HEK293T (cell line): ENCODE results near the gene CENPB.
A peak's percentile ranks its signal among the peaks of the same experiment; 100 is the strongest.

Experiments
- CTCF ChIA-PET: fragments of 350-600 bp; formaldehyde crosslinking; extraction: SDS; loops from one replicate; lab custom pipeline; 2021; ENCODE audit warnings: antibody characterized with exemption, inconsistent platforms; lab: Yijun Ruan, JAX
- POLR2A ChIA-PET: fragments of 350-600 bp; formaldehyde crosslinking; extraction: SDS; loops from one replicate; lab custom pipeline; 2020; ENCODE audit warnings: antibody characterized with exemption, inconsistent platforms; lab: Yijun Ruan, JAX
- DNase-seq: peaks from one replicate; pipeline ENCODE4 v3.0.0; 2012; ENCODE audit warnings: mixed read lengths; ENCODE audit errors: extremely low spot score
- ARNT ChIP-seq: fragments of 450-650 bp; IDR thresholded peaks from 2 replicates; pipeline ENCODE4 v1.6.1; 2017; ENCODE audit warnings: mild to moderate bottlenecking
- BHLHE40 ChIP-seq: fragments of 450-650 bp; IDR thresholded peaks from 2 replicates; pipeline ENCODE4 v1.6.1; 2016; ENCODE audit warnings: mild to moderate bottlenecking, moderate library complexity, borderline replicate concordance
- CTBP1 ChIP-seq: fragments of 450-650 bp; IDR thresholded peaks from 2 replicates; pipeline ENCODE4 v1.6.1; 2016; ENCODE audit warnings: borderline replicate concordance
- ELF4 ChIP-seq: fragments of 450-650 bp; IDR thresholded peaks from 2 replicates; pipeline ENCODE4 v1.6.1; 2017; ENCODE audit warnings: antibody characterized with exemption
- FOXA1 ChIP-seq: fragments of 450-650 bp; IDR thresholded peaks from 2 replicates; pipeline ENCODE4 v1.6.1; 2016; ENCODE audit warnings: mild to moderate bottlenecking
- FOXK2 ChIP-seq: fragments of 450-650 bp; IDR thresholded peaks from 2 replicates; pipeline ENCODE4 v1.6.1; 2016; ENCODE audit warnings: mild to moderate bottlenecking
- FOXM1 ChIP-seq: fragments of 450-650 bp; IDR thresholded peaks from 2 replicates; pipeline ENCODE4 v1.6.1; 2017; ENCODE audit warnings: mild to moderate bottlenecking, borderline replicate concordance
- HDGF ChIP-seq: fragments of 450-650 bp; IDR thresholded peaks from 2 replicates; pipeline ENCODE4 v1.6.1; 2017; ENCODE audit warnings: antibody characterized with exemption, borderline replicate concordance
- L3MBTL2 ChIP-seq: fragments of 450-650 bp; conservative IDR thresholded peaks from 2 replicates; pipeline ENCODE4 v1.6.1; 2016; ENCODE audit warnings: mild to moderate bottlenecking
- LEF1 ChIP-seq: fragments of 450-650 bp; IDR thresholded peaks from 2 replicates; pipeline ENCODE4 v1.6.1; 2017; ENCODE audit warnings: mild to moderate bottlenecking, borderline replicate concordance
- NFRKB ChIP-seq: fragments of 450-650 bp; IDR thresholded peaks from 2 replicates; pipeline ENCODE4 v1.6.1; 2016; ENCODE audit warnings: mild to moderate bottlenecking, moderate library complexity
- PKNOX1 ChIP-seq: fragments of 450-650 bp; IDR thresholded peaks from 2 replicates; pipeline ENCODE4 v1.6.1; 2016
- SP1 ChIP-seq: fragments of 450-650 bp; IDR thresholded peaks from 2 replicates; pipeline ENCODE4 v1.6.1; 2017
- SUZ12 ChIP-seq: fragments of 450-650 bp; IDR thresholded peaks from 2 replicates; pipeline ENCODE4 v1.6.1; 2016; ENCODE audit warnings: mild to moderate bottlenecking
- TARDBP ChIP-seq: fragments of 450-650 bp; IDR thresholded peaks from 2 replicates; pipeline ENCODE4 v1.6.1; 2016
- ZNF384 ChIP-seq: fragments of 450-650 bp; IDR thresholded peaks from 2 replicates; pipeline ENCODE4 v1.6.1; 2016

CENPB gene

DNA sequence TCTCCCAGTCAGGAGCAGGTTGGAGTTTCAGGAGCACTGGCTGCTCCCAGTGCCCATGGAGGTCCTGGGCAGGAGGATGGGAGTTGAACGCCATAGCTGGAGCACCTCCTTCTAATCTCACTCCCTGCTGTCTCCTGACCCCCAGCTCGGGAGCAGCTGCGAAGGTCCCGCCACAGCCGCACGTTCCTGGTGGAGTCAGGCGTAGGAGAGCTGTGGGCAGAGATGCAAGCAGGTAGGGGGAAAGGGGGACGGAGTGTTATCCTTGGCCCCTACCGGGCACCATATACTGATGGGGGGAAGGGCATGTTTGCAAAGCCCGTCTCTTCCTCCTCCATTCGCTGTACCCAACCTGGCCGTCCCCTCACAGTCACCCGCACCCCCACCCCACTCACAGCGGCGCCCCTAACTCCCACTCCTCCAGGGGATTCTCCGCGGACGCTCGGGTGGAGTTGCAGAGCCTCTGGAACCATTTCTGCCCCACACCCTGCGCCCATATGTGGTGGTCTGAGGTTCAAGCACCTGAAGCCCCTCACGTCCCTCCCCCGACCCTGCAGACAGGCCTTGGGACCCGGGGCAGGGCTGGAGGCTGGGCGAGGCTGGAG lies 37.4 kb downstream of the CENPB start:
- CTCF ChIA-PET = interaction anchor here (1.8 kb wide), 1 partner anchor 19 kb away, joined by 6 read pairs; the partner anchor contains the start of gene ADISSP
- TF ChIP-seq ARNT (no peak), LEF1 (no peak), BHLHE40 (no peak), L3MBTL2 (no peak)
- DNase-seq = no peak
- POLR2A ChIA-PET = no interaction called here

GRCh38 chr20:3748073-3748472 lies 38.5 kb downstream of the CENPB start:
- POLR2A ChIA-PET = interaction anchor here (1.1 to 4.5 kb wide), 2 partner anchors 19 to 21 kb away, joined by 4 to 41 read pairs; partner anchors contain the start of gene ADISSP
- CTCF ChIA-PET = interaction anchor here (1.0 to 1.8 kb wide), 3 partner anchors 20 to 71 kb away, joined by 3 to 6 read pairs (median 5); partner anchors contain the start of gene ADISSP
- no peak for TF ChIP-seq SUZ12
- TF ChIP-seq PKNOX1 = no peak
- TF ChIP-seq ELF4 = no peak
- TF ChIP-seq NFRKB = no peak
- TF ChIP-seq FOXA1 = no peak
- no peak for TF ChIP-seq TARDBP
- no peak for TF ChIP-seq ZNF384
- no peak for TF ChIP-seq ARNT
- TF ChIP-seq HDGF = no peak
- no peak for TF ChIP-seq CTBP1
- TF ChIP-seq BHLHE40 = no peak
- no peak for TF ChIP-seq FOXK2
- no peak for TF ChIP-seq SP1
- no peak for TF ChIP-seq L3MBTL2
- TF ChIP-seq FOXM1 = no peak
- no peak for DNase-seq

GRCh38 chr20:3747471-3747870 lies 39.1 kb downstream of the CENPB start:
- TF ChIP-seq ZNF384 (no peak), BHLHE40 (no peak), FOXA1 (no peak), ELF4 (no peak), PKNOX1 (no peak), SUZ12 (no peak), L3MBTL2 (no peak), ARNT (no peak), FOXK2 (no peak), SP1 (no peak)
- CTCF ChIA-PET = interaction anchor here (1.0 to 1.8 kb wide), 3 partner anchors 21 to 71 kb away, joined by 3 to 6 read pairs (median 5); partner anchors contain the start of gene ADISSP
- DNase-seq = no peak
- POLR2A ChIA-PET = interaction anchor here (1.1 to 4.5 kb wide), 2 partner anchors 20 kb away, joined by 4 to 41 read pairs; partner anchors contain the start of gene ADISSP

GRCh38 chr20:3745686-3746173 lies 40.8 kb downstream of the CENPB start:
- CTCF ChIA-PET = interaction anchor here (1.1 kb wide), 2 partner anchors 18 to 35 kb away, joined by 3 read pairs; no protein-coding TSS in a partner anchor
- POLR2A ChIA-PET = interaction anchor here (0.7 to 4.5 kb wide), 4 partner anchors 18 to 41 kb away, joined by 3 to 41 read pairs (median 5); partner anchors contain the start of genes ADISSP and CENPB
- TF ChIP-seq ELF4 (no peak), SP1 (no peak), SUZ12 (no peak), TARDBP (no peak), FOXK2 (no peak), PKNOX1 (no peak), CTBP1 (no peak), FOXA1 (no peak), ARNT (no peak)
- no peak for DNase-seq

DNA sequence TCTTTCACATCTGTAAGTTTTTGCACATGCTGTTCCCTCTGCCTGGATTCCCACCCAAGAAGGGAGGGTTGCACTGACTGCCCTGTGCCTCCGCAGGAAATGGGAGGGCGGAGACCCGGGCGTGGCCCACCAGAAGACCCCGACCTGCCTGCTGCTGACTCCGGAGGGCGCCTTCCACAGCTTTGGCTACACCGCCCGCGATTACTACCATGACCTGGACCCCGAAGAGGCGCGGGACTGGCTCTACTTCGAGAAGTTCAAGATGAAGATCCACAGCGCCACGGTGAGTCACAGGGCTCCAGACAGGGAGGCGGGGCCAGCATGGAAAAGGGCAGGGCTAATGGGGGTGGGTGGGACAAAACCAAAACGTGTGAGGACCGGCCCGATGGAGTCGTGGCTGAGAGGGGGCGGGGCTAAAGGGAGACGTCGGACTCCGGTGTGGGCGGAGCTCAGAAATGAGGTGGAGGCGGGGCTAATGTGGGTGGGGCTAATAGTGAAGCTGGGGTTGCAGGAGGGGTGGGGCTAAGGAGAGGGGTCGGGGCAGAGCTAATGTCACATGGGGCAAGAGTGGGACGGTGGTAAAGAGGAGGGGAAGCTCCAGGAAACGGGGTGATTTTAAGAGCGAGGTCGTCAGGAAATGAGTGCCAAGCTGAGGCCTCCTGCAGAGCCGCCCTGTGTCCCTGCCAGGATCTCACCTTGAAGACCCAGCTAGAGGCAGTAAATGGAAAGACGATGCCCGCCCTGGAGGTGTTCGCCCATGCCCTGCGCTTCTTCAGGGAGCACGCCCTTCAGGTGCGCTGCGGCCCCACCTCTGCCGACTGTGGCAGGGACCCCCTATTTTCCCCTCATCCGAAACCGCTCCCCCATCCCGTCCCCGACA lies 41.5 kb downstream of the CENPB start:
- ChIA-PET POLR2A (interaction anchor here (0.7 to 4.5 kb wide), 4 partner anchors 18 to 41 kb away, joined by 3 to 41 read pairs (median 5); partner anchors contain the start of genes ADISSP and CENPB), CTCF (interaction anchor here (1.1 kb wide), 3 partner anchors 10 to 34 kb away, joined by 3 to 5 read pairs (median 3); no protein-coding TSS in a partner anchor)
- TF ChIP-seq L3MBTL2 (peak; percentile 65), ARNT (no peak)
- peak; percentile 98 for DNase-seq

GRCh38 chr20:3744037-3744436 lies 42.5 kb downstream of the CENPB start:
- TF ChIP-seq ZNF384 (no peak), ELF4 (no peak), ARNT (no peak), TARDBP (no peak), BHLHE40 (no peak), SUZ12 (no peak), FOXM1 (no peak), FOXA1 (no peak)
- POLR2A ChIA-PET = interaction anchor here (4.5 kb wide), 1 partner anchor 23 kb away, joined by 41 read pairs; the partner anchor contains the start of gene ADISSP

More at GRCh38 chr20:3744037-3744436, 42.5 kb downstream of the CENPB start:
- DNase-seq = no peak
- CTCF ChIA-PET = interaction anchor here (0.5 to 1.1 kb wide), 5 partner anchors 9 to 27 kb away, joined by 3 to 5 read pairs (median 3); no protein-coding TSS in a partner anchor
